Testis (tissue), 3 donors: ENCODE data around the gene UGT1A9. TPM values are rescaled to one million over a fixed set of nuclear protein-coding genes. Genes with fewer than 3 reads are reported as not detected.
"Not testable (repeated sequence)": the region's sequence is repeated elsewhere in the genome, so short reads cannot be mapped to it uniquely, and the experiment has no call there.

ENCODE experiments used
- DNase-seq: peaks from one replicate; pipeline ENCODE4 v3.0.0-alpha.2; 2019
- H3K27ac ChIP-seq, 2 donors: fragments of 200-600 bp; sonication (generic); one replicate each; pipeline ENCODE4 v1.5.1; 2019
- H3K27me3 ChIP-seq: fragments of 200-600 bp; sonication (generic); one replicate; pipeline ENCODE4 v1.5.1; 2019
- H3K36me3 ChIP-seq: fragments of 200-600 bp; sonication (generic); one replicate; pipeline ENCODE4 v1.5.1; 2017; ENCODE audit warnings: low read depth; ENCODE audit errors: missing control alignments
- H3K4me1 ChIP-seq: fragments of 200-600 bp; sonication (generic); one replicate; pipeline ENCODE4 v1.5.1; 2019
- H3K4me3 ChIP-seq, 2 donors: fragments of 200-600 bp; sonication (generic); one replicate each; pipeline ENCODE4 v1.5.1; 2017 to 2019
- H3K9me3 ChIP-seq: fragments of 200-600 bp; sonication (generic); one replicate; pipeline ENCODE4 v1.5.1; 2017
- CTCF ChIP-seq, 3 experiments: fragments of 450-650 bp in 2 of 3; fragments of 200-600 bp in 1 of 3; sonication (generic) in 1 of 3; IDR thresholded peaks; one replicate each; pipeline ENCODE4 v1.5.1; 2016 to 2019; ENCODE audit warnings: antibody characterized with exemption in 3 of 3, mild to moderate bottlenecking in 2 of 3, moderate library complexity in 1 of 3
- POLR2A ChIP-seq: fragments of 450-650 bp; IDR thresholded peaks from one replicate; pipeline ENCODE4 v1.6.1; 2017; ENCODE audit warnings: antibody characterized with exemption, mild to moderate bottlenecking, moderate library complexity
- WGBS, 2 donors: methylation state at CpG; one replicate each; pipeline ENCODE4 v1.1.5; 2018; 5-methylcytosine and 5-hydroxymethylcytosine counted together
- intact Hi-C: fragments of 100-400 bp; cut with DNase I; formaldehyde crosslinking; loops from one replicate; pipeline ENCODE4 v1.15.1; 2023; ENCODE audit warnings: low total_unique reads
- polyA plus RNA-seq: library from polyadenylated mRNA; stranded (reverse); fragments of 350-450 nt; fragmentation: Illumina TruSeq; extraction: RNeasy Lipid Tissue Mini Kit (QIAGEN cat#74804); gene quantifications from one replicate; pipeline ENCODE4 v1.2.3, GENCODE V29; 2014; ENCODE audit warnings: low read depth, low replicate concordance; ENCODE audit not compliant: insufficient read depth
- total RNA-seq, 2 donors: library from RNA; depleted of rRNA; stranded (reverse); fragments of >200 nt; gene quantifications; one replicate each; pipeline ENCODE4 v1.2.3, GENCODE V29; 2016

Gene UGT1A9
- total and polyA plus RNA-seq, 3 donors from 2014 or later = not detected

- Histone ChIP-seq H3K4me1 (no peaks in the 10 kb centered on the region), H3K4me3 (no peak overlapping the region), H3K27ac (no peak overlapping the region), H3K36me3 (no peaks in the 10 kb centered on the region), H3K27me3 (no peaks in the 10 kb centered on the region), H3K9me3 (no peaks in the 10 kb centered on the region)
- TF ChIP-seq POLR2A (no peak), CTCF (IDR thresholded peaks at IDR 0.05) (no peak)
- intact Hi-C loops = no loop called here
- DNase-seq = no peak
- 61 to 67% methylated on average over 1 of the region's 1 CpG for WGBS, 2 donors
These were observed 16.7 kb upstream of the UGT1A9 start for GRCh38 chr2:233655043-233655442.

- H3K4me3 ChIP-seq, H3K27ac ChIP-seq, H3K27me3 ChIP-seq, H3K36me3 ChIP-seq, intact Hi-C loops, H3K9me3 ChIP-seq, DNase-seq, H3K4me1 ChIP-seq: not testable (repeated sequence)
- 91 to 96% methylated on average over 3 of the region's 3 CpGs for WGBS, 2 donors
These were observed 15.8 kb upstream of the UGT1A9 start for GRCh38 chr2:233655943-233656342.

GRCh38 chr2:233656443-233656842, 15.3 kb upstream of the UGT1A9 start:
- no peaks in the 10 kb centered on the region for H3K27me3 ChIP-seq
- H3K36me3 ChIP-seq = no peaks in the 10 kb centered on the region
- H3K27ac ChIP-seq = no peak overlapping the region
- intact Hi-C loops = no loop called here
- DNase-seq = no peak
- H3K4me1 ChIP-seq = no peaks in the 10 kb centered on the region
- TF ChIP-seq POLR2A (no peak), CTCF (IDR thresholded peaks at IDR 0.05) (no peak)
- WGBS, 2 donors = 89 to 93% methylated on average over 10 of the region's 10 CpGs
- H3K9me3 ChIP-seq = no peaks in the 10 kb centered on the region
- H3K4me3 ChIP-seq = no peak overlapping the region

GRCh38 chr2:233658610-233659009, 13.1 kb upstream of the UGT1A9 start:
- no peaks in the 10 kb centered on the region for H3K9me3 ChIP-seq
- intact Hi-C loops = no loop called here

GRCh38 chr2:233663911-233664310, 7.8 kb upstream of the UGT1A9 start:
- no peak for DNase-seq
- no peaks in the 10 kb centered on the region for H3K9me3 ChIP-seq
- TF ChIP-seq CTCF (IDR thresholded peaks at IDR 0.05) (no peak), POLR2A (no peak)
- no peak overlapping the region for H3K4me3 ChIP-seq
- 48 to 55% methylated on average over 1 of the region's 1 CpG for WGBS, 2 donors
- intact Hi-C loops = no loop called here
- no peaks in the 10 kb centered on the region for H3K4me1 ChIP-seq
- H3K36me3 ChIP-seq = no peaks in the 10 kb centered on the region
- no peaks in the 10 kb centered on the region for H3K27me3 ChIP-seq
- H3K27ac ChIP-seq = no peak overlapping the region

More at GRCh38 chr2:233658610-233659009, 13.1 kb upstream of the UGT1A9 start:
- no peaks in the 10 kb centered on the region for H3K27me3 ChIP-seq
- H3K4me3 ChIP-seq = no peak overlapping the region
- TF ChIP-seq POLR2A (no peak), CTCF (IDR thresholded peaks at IDR 0.05) (no peak)
- no peaks in the 10 kb centered on the region for H3K4me1 ChIP-seq
- H3K36me3 ChIP-seq = no peaks in the 10 kb centered on the region
- no peak overlapping the region for H3K27ac ChIP-seq
- DNase-seq = no peak
